Upper lobe of left lung (tissue), 6 donors: ENCODE data around the gene ACACB. TPM values are rescaled to one million over a fixed set of nuclear protein-coding genes. Genes with fewer than 3 reads are reported as not detected.

Experiments used
- ATAC-seq, 2 donors: fragments of 200-7000 bp; cut with Tn5 transposase; one replicate each; pipeline ENCODE4 v1.9.1; 2022; ENCODE audit warnings: mild to moderate bottlenecking in 2 of 2, moderate library complexity in 2 of 2; ENCODE audit not compliant: low FRiP score in 2 of 2
- DNase-seq, 2 donors: peaks; one replicate each; pipeline ENCODE4 v3.0.0-alpha.2; 2019 to 2020
- H3K27ac ChIP-seq, 4 donors: fragments of 200-600 bp; sonication (generic); one replicate each; pipeline ENCODE4 v1.5.1; 2016 to 2019
- H3K27me3 ChIP-seq, 4 donors: fragments of 200-600 bp; sonication (generic); one replicate each; pipeline ENCODE4 v1.5.1; 2017 to 2019
- H3K36me3 ChIP-seq, 4 donors: fragments of 200-600 bp; sonication (generic); one replicate each; pipeline ENCODE4 v1.5.1; 2016 to 2019
- H3K4me1 ChIP-seq, 4 donors: fragments of 200-600 bp; sonication (generic); one replicate each; pipeline ENCODE4 v1.5.1; 2018 to 2019
- H3K4me3 ChIP-seq, 4 donors: fragments of 200-600 bp; sonication (generic); one replicate each; pipeline ENCODE4 v1.5.1; 2017 to 2019; ENCODE audit warnings: mild to moderate bottlenecking in 2 of 4, moderate library complexity in 1 of 4
- H3K9me3 ChIP-seq, 4 donors: fragments of 200-600 bp; sonication (generic); one replicate each; pipeline ENCODE4 v1.5.1; 2018 to 2019
- CTCF ChIP-seq, 6 experiments: fragments of 450-650 bp in 4 of 6; fragments of 200-600 bp in 2 of 6; sonication (generic) in 2 of 6; IDR thresholded peaks; one replicate each; pipeline ENCODE4 v1.5.1; 2016 to 2019; ENCODE audit warnings: antibody characterized with exemption in 6 of 6
- EP300 ChIP-seq, 4 donors: sonication (generic); formaldehyde crosslinking; IDR thresholded peaks; one replicate each; pipeline ENCODE4 v1.5.1; 2017; ENCODE audit warnings: antibody characterized with exemption in 4 of 4, control low read depth in 2 of 4
- POLR2A ChIP-seq, 4 donors: fragments of 450-650 bp; IDR thresholded peaks; one replicate each; pipeline ENCODE4 v1.5.1; 2016 to 2017; ENCODE audit warnings: antibody characterized with exemption in 4 of 4, mild to moderate bottlenecking in 2 of 4
- POLR2AphosphoS5 ChIP-seq, 2 donors: sonication (generic); formaldehyde crosslinking; IDR thresholded peaks; one replicate each; pipeline ENCODE4 v1.5.1; 2017; ENCODE audit warnings: antibody characterized with exemption in 2 of 2
- whole genome bisulfite sequencing, 2 donors: methylation state at CpG; one replicate each; pipeline ENCODE4 v1.1.5; 2017 to 2018; 5-methylcytosine and 5-hydroxymethylcytosine counted together
- total RNA-seq, 6 donors: library from RNA; depleted of rRNA in 4 of 6; stranded (reverse); fragments of >200 nt in 4 of 6; gene quantifications; one replicate each; pipeline versions ENCODE4 v1.1.0 to v1.2.1, GENCODE V29; 2016 to 2021
- donor health status: DM: no; HTN: no; CAD: no; lungs with moderate emphysema.
- donor health status: DM: no; HTN: yes; CAD: no; lungs with severe emphysema.

The ACACB gene
- total RNA-seq, 6 donors from 2014 or later: 26.3 to 202 (median 36.3) TPM

- Histone ChIP-seq H3K9me3 (no peaks in the 10 kb centered on the region), H3K36me3 (peaks cover 8 to 90% (median 45%) of the 10 kb centered on the region in 4 donors), H3K4me1 (no peaks in the 10 kb centered on the region), H3K27me3 (no peaks in the 10 kb centered on the region), H3K4me3 (no peak overlapping the region), H3K27ac (no peak overlapping the region)
- WGBS, 2 donors: 96% methylated on average over 5 of the region's 5 CpGs
- TF ChIP-seq CTCF (IDR thresholded peaks at IDR 0.05) (no peak), POLR2AphosphoS5 (IDR thresholded peaks at IDR 0.05) (no peak), POLR2A (IDR thresholded peaks at IDR 0.05) (no peak), EP300 (IDR thresholded peaks at IDR 0.05) (no peak)
- no peak for DNase-seq
- ATAC-seq: no peak
Measured at GRCh38 chr12:109223868-109224267, 107.5 kb downstream of the ACACB start.

- Histone ChIP-seq H3K36me3 (peaks cover 9 to 97% (median 56%) of the 10 kb centered on the region in 4 donors), H3K4me3 (no peak overlapping the region), H3K9me3 (no peaks in the 10 kb centered on the region), H3K27ac (no peak overlapping the region), H3K4me1 (no peaks in the 10 kb centered on the region), H3K27me3 (no peaks in the 10 kb centered on the region)
- DNase-seq (no peak), ATAC-seq (no peak)
- no peak for TF ChIP-seq EP300 (IDR thresholded peaks at IDR 0.05)
- no peak for TF ChIP-seq POLR2A (IDR thresholded peaks at IDR 0.05)
- 92 to 94% methylated on average over 4 of the region's 4 CpGs for WGBS, 2 donors
Measured at GRCh38 chr12:109228664-109229063, 112.3 kb downstream of the ACACB start.

GRCh38 chr12:109230193-109230592 lies 113.8 kb downstream of the ACACB start:
- H3K27me3 ChIP-seq: no peaks in the 10 kb centered on the region
- H3K36me3 ChIP-seq: peaks cover 4 to 97% (median 50%) of the 10 kb centered on the region in 4 donors
- TF ChIP-seq EP300 (IDR thresholded peaks at IDR 0.05): no peak
- TF ChIP-seq POLR2A (IDR thresholded peaks at IDR 0.05): no peak
- TF ChIP-seq CTCF (IDR thresholded peaks at IDR 0.05): no peak
- no peak for TF ChIP-seq POLR2AphosphoS5 (IDR thresholded peaks at IDR 0.05)
- DNase-seq: no peak
- no peaks in the 10 kb centered on the region for H3K4me1 ChIP-seq
- no peak overlapping the region for H3K27ac ChIP-seq
- no peak for ATAC-seq
- WGBS, 2 donors: 56 to 72% methylated on average over 1 to 2 of the region's 2 CpGs
- no peak overlapping the region for H3K4me3 ChIP-seq
- no peaks in the 10 kb centered on the region for H3K9me3 ChIP-seq

GRCh38 chr12:109232731-109233130 lies 116.3 kb downstream of the ACACB start:
- Histone ChIP-seq H3K4me3 (no peak overlapping the region), H3K27ac (no peak overlapping the region), H3K4me1 (no peaks in the 10 kb centered on the region), H3K27me3 (no peaks in the 10 kb centered on the region), H3K9me3 (no peaks in the 10 kb centered on the region), H3K36me3 (peaks cover 11 to 99% (median 58%) of the 10 kb centered on the region in 4 donors)
- TF ChIP-seq CTCF (IDR thresholded peaks at IDR 0.05) (no peak), EP300 (IDR thresholded peaks at IDR 0.05) (no peak), POLR2A (IDR thresholded peaks at IDR 0.05) (no peak), POLR2AphosphoS5 (IDR thresholded peaks at IDR 0.05) (no peak)
- WGBS, 2 donors: 89 to 96% methylated on average over 5 to 7 of the region's 7 CpGs
- DNase-seq: no peak
- ATAC-seq: no peak

- no peak for DNase-seq
- Histone ChIP-seq H3K36me3 (peaks cover 11 to 95% (median 55%) of the 10 kb centered on the region in 4 donors), H3K9me3 (no peaks in the 10 kb centered on the region), H3K27me3 (no peaks in the 10 kb centered on the region), H3K4me1 (no peaks in the 10 kb centered on the region), H3K4me3 (no peak overlapping the region), H3K27ac (no peak overlapping the region)
- no peak for TF ChIP-seq POLR2AphosphoS5 (IDR thresholded peaks at IDR 0.05)
- no peak for TF ChIP-seq POLR2A (IDR thresholded peaks at IDR 0.05)
- no peak for TF ChIP-seq CTCF (IDR thresholded peaks at IDR 0.05)
- TF ChIP-seq EP300 (IDR thresholded peaks at IDR 0.05): no peak
- ATAC-seq: no peak
- WGBS, 2 donors: 90 to 93% methylated on average over 12 to 15 of the region's 15 CpGs
Measured at GRCh38 chr12:109234012-109234411, 117.6 kb downstream of the ACACB start.
